OCI-LY1 (cell line): ENCODE data around the gene ANKRD39.

Experiments
- H2AFZ ChIP-seq: fragments of 200-600 bp; sonication (generic), shearing (Covaris generic); 2 replicates; pipeline ENCODE4 v1.6.0; 2014; ENCODE audit warnings: antibody characterized with exemption, mild to moderate bottlenecking, low read length
- H3F3A ChIP-seq: fragments of 200-600 bp; sonication (generic), shearing (Covaris generic); 2 replicates; pipeline ENCODE4 v1.6.0; 2014; ENCODE audit warnings: mild to moderate bottlenecking, antibody characterized with exemption, low read length, moderate library complexity; ENCODE audit not compliant: insufficient read depth
- H3K27ac ChIP-seq: fragments of 200-600 bp; sonication (generic); 2 replicates; pipeline ENCODE4 v1.5.1; 2014; ENCODE audit warnings: low read length, mixed run types, mild to moderate bottlenecking, low read depth; ENCODE audit not compliant: poor library complexity, severe bottlenecking
- H3K27me3 ChIP-seq: fragments of 200-600 bp; sonication (generic); 2 replicates; pipeline ENCODE4 v1.6.0; 2014; ENCODE audit warnings: antibody characterized with exemption, mild to moderate bottlenecking, low read length, moderate library complexity; ENCODE audit not compliant: insufficient read depth
- H3K36me3 ChIP-seq: fragments of 200-600 bp; sonication (generic); 2 replicates; pipeline ENCODE4 v1.6.1; 2014; ENCODE audit warnings: mild to moderate bottlenecking, antibody characterized with exemption, low read length, moderate library complexity, mixed read lengths; ENCODE audit not compliant: insufficient read depth
- H3K4me1 ChIP-seq: fragments of 200-600 bp; sonication (generic); 2 replicates; pipeline ENCODE4 v1.5.1; 2014; ENCODE audit warnings: mild to moderate bottlenecking, low read length, moderate library complexity; ENCODE audit not compliant: insufficient read depth, severe bottlenecking
- H3K4me2 ChIP-seq: fragments of 200-600 bp; sonication (generic), shearing (Covaris generic); 2 replicates; pipeline ENCODE4 v1.6.1; 2014; ENCODE audit warnings: low read length
- H3K4me3 ChIP-seq: fragments of 200-600 bp; sonication (generic); 2 replicates; pipeline ENCODE4 v1.5.1; 2014; ENCODE audit warnings: low read length, low read depth, mild to moderate bottlenecking, mixed read lengths; ENCODE audit not compliant: poor library complexity, severe bottlenecking
- H3K79me2 ChIP-seq: fragments of 200-600 bp; shearing (Covaris generic); 2 replicates; pipeline ENCODE4 v1.6.1; 2016; ENCODE audit warnings: mixed run types, low read length, mixed read lengths; ENCODE audit not compliant: insufficient read depth
- H3K9ac ChIP-seq: fragments of 200-600 bp; sonication (generic), shearing (Covaris generic); 2 replicates; pipeline ENCODE4 v1.6.1; 2014; ENCODE audit warnings: mild to moderate bottlenecking, low read length, mixed read lengths
- H3K9me2 ChIP-seq: fragments of 200-600 bp; sonication (generic), shearing (Covaris generic); 2 replicates; pipeline ENCODE4 v1.6.1; 2014; ENCODE audit warnings: low read depth, mild to moderate bottlenecking, low read length, mixed read lengths
- H3K9me3 ChIP-seq: fragments of 200-600 bp; shearing (Covaris generic); 2 replicates; pipeline ENCODE4 v1.6.1; 2014; ENCODE audit warnings: low read length, mixed read lengths
- H4K20me1 ChIP-seq: fragments of 200-600 bp; sonication (generic), shearing (Covaris generic); 2 replicates; pipeline ENCODE4 v1.6.0; 2016; ENCODE audit warnings: mild to moderate bottlenecking, low read length; ENCODE audit not compliant: insufficient read depth
- EZH2 ChIP-seq: fragments of 200-600 bp; sonication (generic), shearing (Covaris generic); IDR thresholded peaks from 2 replicates; pipeline ENCODE4 v1.8.0; 2017; ENCODE audit warnings: borderline replicate concordance, mixed run types, mild to moderate bottlenecking, antibody characterized with exemption, low read length, moderate library complexity, mixed read lengths
- TF ChIP-seq, protein P1 (sequence below): fragments of 200-600 bp; sonication (generic), shearing (Covaris generic); IDR thresholded peaks from 2 replicates; pipeline ENCODE4 v1.5.1; 2017; ENCODE audit warnings: mild to moderate bottlenecking, antibody characterized with exemption, low read length, moderate library complexity, mixed read lengths

Gene ANKRD39

GRCh38 chr2:96837575-96837974, 20.2 kb downstream of the ANKRD39 start:
- no peak overlapping the region for H3K27ac ChIP-seq
- H3K79me2 ChIP-seq: no peaks in the 10 kb centered on the region
- no peaks in the 10 kb centered on the region for H3F3A ChIP-seq
- no peak overlapping the region for H2AFZ ChIP-seq
- H3K4me2 ChIP-seq: no peak overlapping the region
- H3K9me3 ChIP-seq: no peaks in the 10 kb centered on the region
- H4K20me1 ChIP-seq: no peaks in the 10 kb centered on the region
- H3K36me3 ChIP-seq: peaks cover 27% of the 10 kb centered on the region
- no peaks in the 10 kb centered on the region for H3K9me2 ChIP-seq
- H3K4me3 ChIP-seq: no peak overlapping the region
- peaks cover 27% of the 10 kb centered on the region for H3K4me1 ChIP-seq
- TF ChIP-seq, protein P1, sequence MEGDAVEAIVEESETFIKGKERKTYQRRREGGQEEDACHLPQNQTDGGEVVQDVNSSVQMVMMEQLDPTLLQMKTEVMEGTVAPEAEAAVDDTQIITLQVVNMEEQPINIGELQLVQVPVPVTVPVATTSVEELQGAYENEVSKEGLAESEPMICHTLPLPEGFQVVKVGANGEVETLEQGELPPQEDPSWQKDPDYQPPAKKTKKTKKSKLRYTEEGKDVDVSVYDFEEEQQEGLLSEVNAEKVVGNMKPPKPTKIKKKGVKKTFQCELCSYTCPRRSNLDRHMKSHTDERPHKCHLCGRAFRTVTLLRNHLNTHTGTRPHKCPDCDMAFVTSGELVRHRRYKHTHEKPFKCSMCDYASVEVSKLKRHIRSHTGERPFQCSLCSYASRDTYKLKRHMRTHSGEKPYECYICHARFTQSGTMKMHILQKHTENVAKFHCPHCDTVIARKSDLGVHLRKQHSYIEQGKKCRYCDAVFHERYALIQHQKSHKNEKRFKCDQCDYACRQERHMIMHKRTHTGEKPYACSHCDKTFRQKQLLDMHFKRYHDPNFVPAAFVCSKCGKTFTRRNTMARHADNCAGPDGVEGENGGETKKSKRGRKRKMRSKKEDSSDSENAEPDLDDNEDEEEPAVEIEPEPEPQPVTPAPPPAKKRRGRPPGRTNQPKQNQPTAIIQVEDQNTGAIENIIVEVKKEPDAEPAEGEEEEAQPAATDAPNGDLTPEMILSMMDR: no peak
- no peak for TF ChIP-seq EZH2
- H3K9ac ChIP-seq: no peak overlapping the region
- no peaks in the 10 kb centered on the region for H3K27me3 ChIP-seq

DNA sequence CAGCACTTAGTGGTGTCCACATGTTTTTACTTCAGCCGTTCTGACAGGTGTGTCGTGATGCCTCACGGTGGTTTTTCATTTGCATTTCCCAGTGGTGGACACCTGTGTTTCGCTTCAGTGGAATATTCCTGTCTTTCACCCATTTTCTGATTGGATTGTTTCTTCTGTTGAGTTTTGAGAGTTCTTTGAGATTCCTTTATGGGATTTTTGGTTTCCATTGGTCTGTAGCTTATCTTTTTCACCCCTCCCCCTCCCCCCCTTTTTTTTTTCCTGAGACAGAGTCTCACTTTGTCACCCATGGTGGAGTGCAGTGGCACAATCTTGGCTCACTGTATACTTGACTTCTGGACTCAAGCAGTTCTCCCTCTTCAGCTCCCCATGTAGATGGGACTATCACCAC, 22.0 kb downstream of the ANKRD39 start:
- H3K9me2 ChIP-seq: no peaks in the 10 kb centered on the region
- H3K4me2 ChIP-seq: no peak overlapping the region
- no peak for TF ChIP-seq EZH2
- TF ChIP-seq, protein P1: no peak
- H3K9me3 ChIP-seq: no peaks in the 10 kb centered on the region
- H3K36me3 ChIP-seq: peaks cover 44% of the 10 kb centered on the region
- no peaks in the 10 kb centered on the region for H3K79me2 ChIP-seq
- no peaks in the 10 kb centered on the region for H4K20me1 ChIP-seq
- H3K27ac ChIP-seq: no peak overlapping the region
- H3K9ac ChIP-seq: no peak overlapping the region
- H3K4me1 ChIP-seq: peaks cover 30% of the 10 kb centered on the region
- no peak overlapping the region for H2AFZ ChIP-seq
- no peaks in the 10 kb centered on the region for H3K27me3 ChIP-seq
- H3F3A ChIP-seq: no peaks in the 10 kb centered on the region
- H3K4me3 ChIP-seq: no peak overlapping the region

- Histone ChIP-seq H3K27ac (peak overlapping the region; percentile 63), H3K4me1 (peaks cover 15% of the 10 kb centered on the region), H3K79me2 (no peaks in the 10 kb centered on the region), H3F3A (no peaks in the 10 kb centered on the region), H2AFZ (no peak overlapping the region), H3K4me3 (no peak overlapping the region), H3K36me3 (peaks cover 68% of the 10 kb centered on the region), H4K20me1 (no peaks in the 10 kb centered on the region), H3K9ac (no peak overlapping the region; the same call in 1 of the 2 replicates), H3K27me3 (no peaks in the 10 kb centered on the region), H3K9me2 (no peaks in the 10 kb centered on the region), H3K4me2 (peak overlapping the region; percentile 17; the same call in 1 of the 2 replicates), H3K9me3 (no peaks in the 10 kb centered on the region)
- no peak for TF ChIP-seq EZH2
- TF ChIP-seq, protein P1: no peak
Observed at GRCh38 chr2:96832754-96833507, 24.9 kb downstream of the ANKRD39 start.
